OCI-LY1 (cell line): ENCODE results near the gene RERE.

ENCODE experiments used
- EZH2 ChIP-seq: fragments of 200-600 bp; sonication (generic), shearing (Covaris generic); IDR thresholded peaks from 2 replicates; pipeline ENCODE4 v1.8.0; 2017; ENCODE audit warnings: borderline replicate concordance, mixed run types, mild to moderate bottlenecking, antibody characterized with exemption, low read length, moderate library complexity, mixed read lengths
- TF ChIP-seq, protein P1 (sequence below): fragments of 200-600 bp; sonication (generic), shearing (Covaris generic); IDR thresholded peaks from 2 replicates; pipeline ENCODE4 v1.5.1; 2017; ENCODE audit warnings: mild to moderate bottlenecking, antibody characterized with exemption, low read length, moderate library complexity, mixed read lengths

- TF ChIP-seq, protein P1, sequence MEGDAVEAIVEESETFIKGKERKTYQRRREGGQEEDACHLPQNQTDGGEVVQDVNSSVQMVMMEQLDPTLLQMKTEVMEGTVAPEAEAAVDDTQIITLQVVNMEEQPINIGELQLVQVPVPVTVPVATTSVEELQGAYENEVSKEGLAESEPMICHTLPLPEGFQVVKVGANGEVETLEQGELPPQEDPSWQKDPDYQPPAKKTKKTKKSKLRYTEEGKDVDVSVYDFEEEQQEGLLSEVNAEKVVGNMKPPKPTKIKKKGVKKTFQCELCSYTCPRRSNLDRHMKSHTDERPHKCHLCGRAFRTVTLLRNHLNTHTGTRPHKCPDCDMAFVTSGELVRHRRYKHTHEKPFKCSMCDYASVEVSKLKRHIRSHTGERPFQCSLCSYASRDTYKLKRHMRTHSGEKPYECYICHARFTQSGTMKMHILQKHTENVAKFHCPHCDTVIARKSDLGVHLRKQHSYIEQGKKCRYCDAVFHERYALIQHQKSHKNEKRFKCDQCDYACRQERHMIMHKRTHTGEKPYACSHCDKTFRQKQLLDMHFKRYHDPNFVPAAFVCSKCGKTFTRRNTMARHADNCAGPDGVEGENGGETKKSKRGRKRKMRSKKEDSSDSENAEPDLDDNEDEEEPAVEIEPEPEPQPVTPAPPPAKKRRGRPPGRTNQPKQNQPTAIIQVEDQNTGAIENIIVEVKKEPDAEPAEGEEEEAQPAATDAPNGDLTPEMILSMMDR: no peak
- no peak for TF ChIP-seq EZH2
These were observed 17.0 kb downstream of the RERE start for GRCh38 chr1:8800416-8800815.
